ENCODE data around the gene AOPEP. TPM values are rescaled to one million over a fixed set of nuclear protein-coding genes. Genes with fewer than 3 reads are reported as not detected.
A peak's percentile ranks its signal among the peaks of the same experiment; 100 is the strongest.

The AOPEP gene
- total and polyA plus RNA-seq, 2 of the 13 experiments (the other 11 are each of a cell fraction or from before 2014, with no cell fraction given): 22.2 to 41.6 TPM

GRCh38 chr9:95025213-95026147, 299.0 kb downstream of the AOPEP start (continued):
- TF ChIP-seq ZNF451 (CRISPR knock-in tag; IDR thresholded peaks at IDR 0.05) (no peak), TBX2 (CRISPR knock-in tag; IDR thresholded peaks at IDR 0.05; ENCODE audit: borderline replicate concordance) (no peak), CCDC6 (CRISPR knock-in tag; IDR thresholded peaks at IDR 0.05) (no peak), STAT6 (CRISPR knock-in tag; IDR thresholded peaks at IDR 0.05; ENCODE audit: borderline replicate concordance) (no peak), ZSCAN20 (CRISPR knock-in tag; IDR thresholded peaks at IDR 0.05; ENCODE audit: borderline replicate concordance) (no peak), ZNF784 (CRISPR knock-in tag; IDR thresholded peaks at IDR 0.05; ENCODE audit: borderline replicate concordance) (no peak), ZNF333 (CRISPR knock-in tag; IDR thresholded peaks at IDR 0.05; ENCODE audit: borderline replicate concordance) (no peak), ARID2 (CRISPR knock-in tag; IDR thresholded peaks at IDR 0.05; ENCODE audit: borderline replicate concordance) (no peak), PCBP2 (optimal IDR thresholded peaks at IDR 0.05; ENCODE audit: low read depth, low read length, poor library complexity, severe bottlenecking) (no peak), CHD4 (IDR thresholded peaks at IDR 0.05; ENCODE audit: borderline replicate concordance, low read length) (no peak), MIXL1 (CRISPR knock-in tag; IDR thresholded peaks at IDR 0.05) (0 out of 2 replicates have a peak, but pooled peaks have one; percentile 39), EZH2 (conservative IDR thresholded peaks at IDR 0.05; ENCODE audit: low read depth, low read length) (no peak), GTF2F1 (IDR thresholded peaks at IDR 0.05; ENCODE audit: low read length) (no peak), TBL1XR1 (IDR thresholded peaks at IDR 0.05; ENCODE audit: borderline replicate concordance, low read length, partially characterized antibody) (no peak), HIC2 (CRISPR knock-in tag; IDR thresholded peaks at IDR 0.05; ENCODE audit: low read depth) (no peak), ZNF121 (CRISPR knock-in tag; IDR thresholded peaks at IDR 0.05) (no peak), NFIB (CRISPR knock-in tag; IDR thresholded peaks at IDR 0.05; ENCODE audit: borderline replicate concordance) (no peak), SP4 (CRISPR knock-in tag; IDR thresholded peaks at IDR 0.05) (no peak), LRRFIP1 (CRISPR knock-in tag; conservative IDR thresholded peaks at IDR 0.05) (no peak), AHR (CRISPR knock-in tag; IDR thresholded peaks at IDR 0.05) (no peak), ZNF572 (CRISPR knock-in tag; IDR thresholded peaks at IDR 0.05) (no peak)
